Measurements from ENCODE around the gene TRIM34.

GRCh38 chr11:5625281-5625680, 480 bp downstream of the TRIM34 start:
- TF ChIP-seq GATA2 (IDR thresholded peaks at IDR 0.05; ENCODE audit: low read depth, low read length) (no peak), GATA3 (IDR thresholded peaks at IDR 0.05; ENCODE audit: low read depth, low read length) (no peak)

Data from SH-SY5Y (cell line).